NCI-H1105 treated with DMSO at 0.1 percent for 48 hours (cell line): ENCODE data around the gene RWDD4.
A peak's percentile ranks its signal among the peaks of the same experiment; 100 is the strongest.

Experiments used
- DNase-seq: peaks from one replicate; lab custom pipeline; 2025; lab: John Stamatoyannopoulos, UW

The RWDD4 gene

DNA sequence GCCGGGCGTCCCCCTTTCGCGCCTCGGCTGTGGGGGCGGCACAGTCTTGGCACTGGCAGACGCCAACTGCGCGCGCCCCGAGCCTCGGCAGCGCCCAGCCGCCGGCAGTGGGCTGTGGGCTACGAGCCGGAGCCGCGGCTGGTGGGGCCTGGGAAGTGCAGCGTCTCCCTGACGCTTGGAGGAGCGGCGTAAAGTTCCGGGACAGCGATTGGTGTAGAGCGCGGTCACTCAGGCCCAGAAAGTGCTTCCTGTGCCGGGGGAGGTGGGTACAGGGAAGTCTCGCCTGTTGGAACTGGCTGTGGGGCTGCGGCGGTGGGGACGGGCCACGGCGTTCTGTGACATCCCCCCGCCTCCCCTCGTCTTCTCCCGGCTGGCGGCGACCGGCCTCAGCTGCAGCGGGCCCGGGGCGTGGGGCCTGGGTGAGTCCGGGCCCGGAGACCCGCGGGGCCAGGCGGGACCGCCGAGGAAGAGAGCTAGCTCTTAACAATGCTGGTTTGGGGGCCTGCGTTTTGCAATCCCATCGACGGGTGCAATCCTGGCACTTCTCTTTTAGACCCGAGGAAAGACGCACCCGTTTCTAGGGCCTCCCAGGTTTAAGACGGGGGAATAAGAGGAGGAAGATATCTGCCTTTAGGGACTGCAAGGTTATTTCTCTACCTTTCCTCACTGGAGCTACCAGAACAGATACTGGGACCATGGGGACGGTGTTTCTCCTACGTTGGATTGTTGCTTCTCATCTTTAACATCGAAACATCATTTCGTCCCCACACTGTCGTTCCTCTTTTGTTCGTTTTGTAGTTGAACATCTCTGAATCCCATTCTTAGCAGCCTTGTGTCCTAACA lies at the start of gene RWDD4, which contains the start of gene TRAPPC11:
TSS of gene RWDD4 (minus strand) at position 157 of the 843 bp plus-strand sequence. CDS start 233 bp downstream, outside the sequence.
TSS of gene TRAPPC11 (plus strand) at position 265 of the 843 bp plus-strand sequence. CDS start 4,575 bp downstream, outside the sequence.
- DNase-seq: peak; percentile 90

DNA sequence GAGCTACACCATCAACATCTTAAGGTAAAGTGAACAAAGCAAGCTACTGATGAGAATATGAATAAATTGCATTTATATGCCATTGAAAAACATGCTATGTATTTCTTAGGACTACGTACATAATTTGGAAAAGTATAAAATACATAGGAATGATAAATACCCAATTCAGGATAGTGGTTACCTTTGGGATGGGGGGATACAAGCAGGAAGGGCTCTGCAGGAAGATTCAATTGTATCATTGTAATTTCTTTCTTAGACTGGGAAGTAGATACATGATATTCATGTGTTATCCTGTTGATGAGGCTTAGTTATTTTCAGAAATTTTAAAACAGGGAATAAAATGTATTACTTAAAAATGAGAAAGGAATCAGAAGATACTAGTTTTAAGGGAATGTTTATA lies 43.5 kb upstream of the RWDD4 start:
- no peak for DNase-seq

DNA sequence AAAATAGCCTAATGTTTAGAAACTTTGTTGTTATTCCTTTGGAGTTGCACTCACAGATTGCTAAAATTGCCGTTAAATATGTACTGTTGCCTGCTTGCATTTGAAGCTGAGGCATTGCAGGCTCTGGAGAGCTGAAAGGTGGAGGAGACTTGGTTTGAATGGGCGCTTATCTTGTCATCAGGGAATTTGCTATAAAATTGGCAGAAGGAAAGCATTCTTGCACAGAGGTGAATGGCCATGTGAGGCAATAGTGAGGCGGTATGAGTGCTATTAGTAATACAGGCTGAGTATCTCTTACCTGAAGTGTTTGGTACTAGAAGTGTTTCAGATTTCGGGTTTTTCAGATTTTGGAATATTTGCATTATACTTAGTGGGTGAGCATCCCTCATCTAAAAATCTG lies 41.4 kb upstream of the RWDD4 start:
- DNase-seq: no peak

DNA sequence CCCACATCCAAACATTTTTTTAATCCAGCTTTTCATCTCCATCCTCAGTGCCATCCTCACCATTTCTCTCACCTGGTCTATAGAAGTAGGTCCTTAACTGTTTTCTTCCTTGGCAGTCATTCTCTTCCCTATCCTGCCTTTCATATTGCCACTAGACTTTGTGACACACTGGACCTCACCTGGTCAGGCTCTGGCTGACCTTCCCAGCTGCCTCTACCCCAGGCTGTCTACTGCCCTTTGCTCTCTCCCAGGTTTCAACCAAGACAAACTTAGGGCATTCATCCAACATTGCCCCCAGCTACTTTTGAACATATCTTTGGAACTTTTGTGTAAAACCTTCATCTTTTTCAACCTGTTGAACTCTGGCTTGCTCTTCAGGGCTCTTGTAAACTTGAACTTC lies 39.9 kb upstream of the RWDD4 start:
- DNase-seq: no peak

DNA sequence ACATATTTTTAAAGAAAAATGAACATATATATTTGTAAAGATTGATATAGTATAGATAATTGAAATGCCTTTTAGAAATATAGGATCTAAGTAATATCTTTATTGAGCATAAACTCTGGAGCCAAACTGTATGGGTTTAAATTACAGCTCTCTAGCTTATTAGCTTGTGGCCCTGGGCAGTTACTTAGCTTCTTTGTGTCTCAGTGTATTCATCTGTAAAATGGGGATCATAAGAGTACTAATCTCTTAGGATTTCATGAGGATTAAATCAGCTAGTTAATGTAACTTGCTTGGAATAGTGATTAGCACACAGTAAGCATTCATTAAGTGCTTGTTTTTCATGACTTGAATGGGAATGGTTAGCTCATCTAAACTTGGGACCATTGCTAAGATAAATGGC lies 32.9 kb upstream of the RWDD4 start:
- DNase-seq: no peak

DNA sequence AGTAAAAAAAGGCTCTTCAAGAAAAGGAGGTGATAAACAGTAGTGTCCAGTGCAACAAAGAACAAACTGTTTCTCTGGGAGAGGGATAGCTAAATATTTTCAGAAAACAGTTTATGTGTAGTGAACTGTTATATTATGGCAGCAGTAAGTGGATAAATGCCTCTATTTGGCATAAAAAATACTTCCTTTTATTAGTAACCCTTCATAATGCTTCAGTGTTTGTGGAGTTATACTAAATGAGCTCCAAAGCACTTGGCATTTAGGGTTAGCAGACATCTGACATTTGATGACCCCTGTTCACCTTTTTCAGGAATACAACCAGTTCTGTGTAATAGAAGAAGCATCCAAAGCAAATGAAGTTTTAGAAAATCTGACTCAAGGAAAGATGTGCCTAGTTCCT lies 32.0 kb upstream of the RWDD4 start:
- no peak for DNase-seq

DNA sequence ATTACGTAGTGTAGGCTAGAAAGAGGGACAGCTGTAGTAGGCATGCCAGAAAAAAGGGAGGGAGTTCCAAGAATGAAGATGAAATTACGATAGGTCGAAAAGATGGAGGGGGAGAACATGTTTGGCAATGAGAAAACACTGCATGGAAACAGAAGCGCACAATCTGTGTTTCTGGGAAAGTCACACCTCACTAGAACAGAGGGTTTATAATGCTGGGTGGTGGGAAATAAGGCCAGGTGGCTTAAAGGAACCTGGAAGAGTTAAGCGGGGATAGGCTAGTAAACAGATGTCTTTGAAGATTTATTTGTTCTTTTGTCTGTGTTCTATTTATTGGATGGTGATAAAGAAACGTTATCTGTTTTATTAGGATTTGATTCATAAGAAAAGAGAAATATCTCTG lies 29.2 kb upstream of the RWDD4 start:
- no peak for DNase-seq

DNA sequence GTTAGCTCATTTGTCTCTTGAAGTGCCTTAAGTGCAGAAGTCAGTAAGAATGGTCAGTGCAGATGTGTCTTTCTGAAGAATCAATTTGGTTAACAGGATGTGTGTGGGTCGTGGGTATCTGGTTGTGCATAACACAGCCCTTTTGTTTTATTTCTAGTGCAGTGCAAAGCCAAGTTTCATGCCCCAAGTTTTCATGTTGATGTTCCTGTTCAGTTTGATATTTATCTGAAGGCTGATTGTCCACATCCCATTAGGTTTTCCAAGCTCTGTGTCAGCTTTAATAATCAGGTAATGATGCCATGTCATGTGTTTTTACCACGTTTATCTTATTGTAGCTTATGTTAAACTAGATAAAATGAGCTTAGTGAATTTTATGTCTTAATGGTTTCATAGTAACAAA lies 27.5 kb upstream of the RWDD4 start:
- no peak for DNase-seq

DNA sequence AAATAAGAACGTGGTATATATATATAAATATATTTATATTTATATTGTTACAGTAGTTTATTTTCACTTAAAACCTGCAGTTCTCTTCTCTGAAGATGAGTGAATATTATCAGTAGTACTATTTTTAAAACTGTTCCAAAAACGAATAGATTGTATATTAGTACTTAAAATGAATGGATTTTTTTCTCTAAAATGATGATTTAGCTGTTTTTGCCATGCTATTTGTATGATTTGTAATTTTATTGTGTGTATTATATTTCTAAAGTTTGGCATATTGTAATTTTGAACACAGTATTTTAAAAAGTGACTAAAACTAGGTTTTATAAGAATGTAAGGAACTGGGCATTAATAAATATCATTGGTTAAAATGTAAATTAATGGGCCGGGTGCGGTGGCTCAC lies 22.1 kb upstream of the RWDD4 start:
- DNase-seq: no peak

DNA sequence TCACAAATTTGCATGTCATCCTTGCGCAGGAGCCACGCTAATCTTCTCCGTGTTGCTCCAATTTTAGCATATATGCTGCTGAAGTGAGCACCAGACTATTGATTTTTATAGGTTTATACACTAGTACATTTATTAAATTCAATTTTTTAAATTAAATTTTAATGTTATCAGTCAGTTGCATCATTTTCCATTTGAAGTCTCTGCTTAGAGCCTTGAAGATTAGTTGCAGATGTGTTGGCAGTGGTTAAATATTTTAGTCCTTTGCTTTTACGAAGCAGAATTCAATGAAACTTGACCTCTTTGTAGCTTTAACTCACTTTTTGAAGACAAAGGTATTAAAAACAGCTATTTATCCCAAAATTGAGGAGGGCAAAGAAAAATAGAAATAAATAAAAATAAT lies 16.6 kb upstream of the RWDD4 start:
- DNase-seq: no peak

DNA sequence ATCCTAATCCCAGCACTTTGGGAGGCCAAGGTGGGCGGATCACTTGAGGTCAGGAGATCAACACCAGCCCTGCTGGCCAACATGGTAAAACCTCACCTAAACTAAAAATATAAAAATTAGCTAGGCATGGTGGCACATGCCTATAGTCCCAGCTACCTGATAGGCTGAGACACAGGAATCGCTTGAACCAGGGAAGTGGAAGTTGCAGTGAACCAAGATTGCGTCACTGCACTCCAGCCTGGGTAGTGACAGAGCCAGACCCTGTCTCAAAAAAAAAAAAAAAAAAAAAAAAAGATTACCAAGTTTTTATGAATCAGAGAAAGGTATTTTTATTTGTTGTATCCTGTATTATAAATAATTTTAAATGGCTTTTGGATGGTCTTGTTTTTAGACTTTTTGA lies 15.2 kb upstream of the RWDD4 start:
- no peak for DNase-seq

DNA sequence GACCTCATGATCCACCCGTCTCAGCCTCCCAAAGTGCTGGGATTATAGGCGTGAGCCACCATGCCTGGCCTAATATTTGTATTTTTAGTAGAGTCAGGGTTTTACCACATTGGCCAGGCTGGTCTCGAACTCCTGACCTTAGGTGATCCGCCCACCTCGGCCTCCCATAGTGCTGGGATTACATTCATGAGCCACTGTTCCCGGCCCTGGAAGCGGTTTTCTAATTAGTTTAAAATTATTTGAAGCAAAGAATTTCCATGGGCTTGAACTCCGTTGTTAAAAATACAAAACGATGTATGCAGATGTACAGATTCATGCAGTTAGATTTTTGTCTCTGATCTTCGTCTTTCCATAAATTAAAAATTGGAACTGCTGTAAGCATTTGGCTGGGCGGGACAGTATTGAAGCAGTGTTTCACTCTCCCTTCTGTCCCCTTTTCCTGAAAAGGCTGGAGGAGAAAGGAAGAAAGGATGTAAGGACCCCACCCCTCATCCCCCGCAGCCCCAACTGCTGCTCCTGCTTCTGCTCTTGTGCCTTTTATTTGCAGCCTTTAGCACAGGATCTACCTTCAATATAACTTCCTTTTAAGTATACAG lies 12.1 kb upstream of the RWDD4 start:
- no peak for DNase-seq

DNA sequence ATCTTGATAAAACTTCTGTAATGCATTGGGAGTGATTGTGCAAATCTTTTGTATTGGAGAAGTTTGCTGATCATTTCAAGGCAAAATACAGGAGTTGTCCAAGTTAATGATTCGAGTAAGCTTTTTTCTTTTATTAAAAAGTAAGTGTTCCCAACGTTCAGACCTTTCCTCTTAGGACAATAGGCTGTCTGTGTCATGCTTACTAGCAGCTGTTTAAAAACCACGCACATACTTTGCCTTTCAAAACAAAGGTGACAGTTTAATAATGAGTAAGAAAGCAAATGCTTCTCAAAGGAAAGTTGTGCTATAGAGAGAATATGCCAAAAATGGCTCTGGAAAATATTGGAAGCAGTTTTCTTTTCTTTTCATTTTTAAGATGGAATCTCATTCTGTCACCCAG lies 11.3 kb upstream of the RWDD4 start:
- DNase-seq: no peak

DNA sequence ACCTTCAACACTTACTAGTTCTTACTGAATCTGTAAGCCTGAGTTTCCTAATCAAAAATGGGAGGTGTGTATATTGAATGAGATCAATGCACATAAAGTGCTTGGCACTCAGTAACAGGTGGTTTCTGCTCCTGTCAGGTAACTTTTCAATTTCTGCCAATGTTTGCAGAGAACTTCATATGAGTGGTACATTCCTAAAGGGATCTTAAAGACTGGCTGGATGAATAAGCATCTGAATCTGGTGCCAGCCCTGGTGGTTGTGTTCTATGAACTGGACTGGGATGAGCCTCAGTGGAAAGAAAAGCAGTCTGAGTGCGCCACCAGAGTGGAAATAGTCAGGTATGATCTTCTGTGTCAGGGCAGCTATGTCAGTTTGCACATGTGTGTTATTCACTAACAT lies 7.1 kb upstream of the RWDD4 start:
- DNase-seq: no peak

DNA sequence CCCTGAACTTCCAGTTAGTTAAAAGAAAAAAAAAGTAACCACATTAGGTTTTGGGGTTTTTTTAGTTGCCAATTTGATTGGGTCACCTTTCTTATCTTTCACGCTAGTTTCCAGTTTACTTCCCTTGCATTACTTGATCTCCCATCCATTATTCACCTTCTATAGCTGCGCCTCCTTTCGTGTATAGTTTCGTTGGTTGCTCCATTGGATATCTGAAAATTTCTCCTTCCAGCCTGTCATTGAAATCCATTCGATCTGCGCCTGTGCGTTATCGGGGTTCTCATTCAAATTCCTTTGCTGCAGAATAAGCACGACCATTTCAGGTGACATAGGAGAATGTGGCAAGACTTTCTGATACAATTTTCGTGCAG lies 872 bp upstream of the RWDD4 start:
- DNase-seq: no peak

DNA sequence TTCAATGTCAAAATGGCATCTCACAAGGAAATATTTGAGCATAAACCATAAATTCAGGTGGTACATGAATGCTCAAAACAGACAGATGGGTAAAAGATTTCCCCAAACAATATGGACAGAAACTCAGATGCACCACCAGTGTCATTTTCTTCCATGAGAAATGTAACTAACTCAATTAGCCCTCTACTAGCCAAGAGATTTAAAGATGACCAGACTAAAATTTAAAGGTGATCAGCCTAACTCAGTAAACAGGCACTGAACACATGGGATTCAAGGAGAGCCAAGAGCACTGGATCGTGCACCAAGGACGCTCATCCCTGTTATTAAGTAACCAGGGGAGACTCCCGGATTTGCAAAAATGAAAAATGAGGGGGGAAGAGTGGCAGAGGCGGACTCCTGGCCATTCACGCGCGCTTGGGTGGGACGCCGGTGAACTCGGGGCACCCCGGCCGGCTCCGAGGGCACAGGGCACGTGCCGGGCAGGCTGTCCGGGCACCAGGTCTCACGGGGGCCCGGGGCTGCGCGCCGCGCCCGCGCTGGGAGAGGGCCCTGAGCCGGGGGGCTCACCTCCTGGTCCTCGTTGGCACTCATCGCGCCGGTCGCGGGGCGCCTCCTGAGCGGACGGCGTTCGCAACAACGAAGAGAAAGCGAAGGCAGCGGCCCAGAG lies 490 bp downstream of the RWDD4 start:
- no peak for DNase-seq

DNA sequence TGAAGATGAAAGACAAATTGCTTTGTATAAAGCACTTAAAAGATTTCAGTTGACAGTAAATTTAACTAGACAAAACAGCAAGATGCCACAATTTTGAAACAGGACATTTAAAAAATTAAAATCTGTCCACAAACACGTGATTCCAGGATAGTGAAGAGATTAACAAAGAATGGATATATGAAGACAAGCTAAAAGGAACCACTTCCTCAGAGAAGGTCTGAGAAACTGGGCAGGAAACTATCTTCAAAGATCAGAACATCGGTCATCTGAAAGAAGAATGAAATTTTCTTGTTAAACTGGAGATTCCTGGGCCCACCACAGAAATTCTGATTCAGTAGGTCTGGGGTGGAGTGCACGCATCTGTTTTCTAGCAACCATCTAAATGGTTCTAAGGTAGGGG lies 1.4 kb downstream of the RWDD4 start:
- no peak for DNase-seq

DNA sequence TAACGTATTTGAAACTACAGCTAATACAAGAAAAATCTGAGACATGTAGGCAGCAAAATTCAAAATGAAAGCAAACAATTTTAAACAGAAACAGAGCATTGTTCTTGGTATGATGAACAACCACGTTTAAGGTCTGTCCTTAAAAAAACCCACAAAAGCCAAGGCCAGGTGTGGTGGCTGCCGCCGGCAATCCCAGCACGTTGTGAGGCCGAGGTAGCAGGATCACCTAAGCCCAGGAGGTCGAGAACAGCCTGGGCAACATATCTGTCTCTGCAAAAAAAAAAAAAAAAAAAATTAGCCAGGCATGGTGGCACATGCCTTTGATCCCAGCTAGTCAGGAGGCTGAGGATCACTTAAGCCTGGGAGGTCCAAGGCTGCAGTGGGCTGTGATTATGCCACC lies 13.7 kb downstream of the RWDD4 start:
- no peak for DNase-seq

DNA sequence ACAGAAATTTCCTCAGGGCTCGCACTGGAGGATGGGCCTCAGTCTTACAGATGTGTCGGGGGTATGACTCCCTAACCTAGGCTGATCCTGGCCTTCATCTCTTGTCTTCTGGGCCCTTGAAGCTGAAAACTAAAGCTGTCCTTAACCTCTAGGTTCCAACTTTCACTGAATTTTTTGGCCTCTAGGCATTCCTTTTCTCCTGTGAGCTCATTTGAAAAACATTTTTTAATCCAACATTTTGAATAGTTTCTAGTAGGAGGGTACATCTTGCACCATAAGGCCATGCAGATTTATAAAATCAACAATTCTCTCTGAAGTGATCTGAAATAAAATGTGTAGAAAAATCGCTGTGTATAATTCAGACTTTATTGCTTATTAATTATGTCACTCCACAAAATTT lies 19.7 kb downstream of the RWDD4 start:
- no peak for DNase-seq

DNA sequence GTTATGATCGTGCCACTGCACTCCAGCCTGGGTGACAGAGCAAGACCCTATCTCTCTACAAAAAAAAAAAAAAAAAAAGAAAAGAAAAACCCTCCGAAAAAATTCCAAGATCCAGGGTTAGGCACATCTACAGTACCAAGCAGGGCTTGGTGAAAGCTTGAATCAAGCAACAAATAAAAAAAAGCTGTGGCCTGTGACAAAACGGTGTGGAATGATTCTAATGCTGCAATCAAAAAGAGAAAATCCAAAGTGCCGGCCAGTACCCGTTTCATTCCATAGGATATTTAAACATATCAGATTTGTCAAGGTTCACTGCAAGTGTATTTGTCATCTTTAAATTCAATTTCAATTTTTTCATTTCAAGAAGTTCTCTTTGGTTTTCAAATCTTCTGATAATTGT lies 20.5 kb downstream of the RWDD4 start:
- no peak for DNase-seq

DNA sequence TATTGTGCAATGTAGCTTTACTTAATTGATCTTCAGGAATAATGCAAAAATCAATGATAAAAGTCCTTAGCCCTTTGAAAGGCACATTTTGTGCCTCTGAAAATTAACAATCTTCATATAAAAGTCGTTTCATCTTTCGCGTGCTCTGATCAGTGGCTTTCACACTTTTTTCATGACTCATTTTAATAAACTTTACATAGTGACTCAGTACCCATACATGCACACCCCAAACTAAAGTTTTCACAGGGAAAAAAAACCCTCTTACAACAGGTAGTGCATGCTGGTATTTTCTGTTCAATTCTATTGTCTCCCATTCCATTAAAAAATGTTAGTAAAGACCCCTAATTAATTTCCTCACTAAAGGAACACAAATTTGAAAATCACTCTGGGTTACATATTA lies 21.5 kb downstream of the RWDD4 start:
- DNase-seq: no peak

DNA sequence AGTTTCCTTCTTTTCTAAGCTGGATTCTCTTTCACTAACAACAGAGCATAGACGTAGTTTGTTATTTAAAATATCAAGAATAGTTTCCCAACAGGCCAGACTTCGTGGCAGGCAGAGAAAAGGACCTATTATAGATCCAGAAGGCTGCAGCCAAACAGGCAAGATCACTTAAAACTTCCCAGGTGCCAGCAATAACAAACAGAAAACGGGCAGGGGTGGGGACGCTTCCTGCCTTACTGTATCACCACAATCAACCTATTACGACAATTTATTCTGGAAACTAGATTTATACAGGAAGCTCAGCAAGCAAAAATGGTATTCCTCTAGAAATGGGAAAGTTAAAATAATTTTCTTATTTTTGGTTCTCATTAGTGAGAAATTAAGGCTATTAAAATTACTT lies 22.1 kb downstream of the RWDD4 start:
- DNase-seq: no peak

DNA sequence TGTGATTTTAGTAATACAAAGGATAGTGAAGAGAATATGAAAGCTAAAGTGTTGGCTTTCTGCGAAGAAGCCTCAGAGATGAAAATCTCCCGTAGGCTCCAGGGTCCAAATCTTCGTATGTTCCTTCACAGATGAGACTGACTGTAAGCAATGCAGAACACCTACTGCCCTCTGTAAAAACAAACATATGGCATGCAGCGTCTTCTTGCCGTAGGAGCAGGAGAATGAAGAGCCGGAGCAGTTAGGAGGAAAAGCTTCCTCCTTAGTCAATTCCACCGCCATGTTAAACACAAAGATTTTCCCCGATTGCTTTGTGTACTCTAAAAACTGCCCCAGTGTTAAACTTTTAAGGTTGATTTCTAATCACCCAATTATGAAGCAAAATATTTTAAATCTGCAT lies 22.5 kb downstream of the RWDD4 start:
- no peak for DNase-seq
